HL-60 (cell line): Measurements from ENCODE around the gene PIP4K2A.
"Not testable (repeated sequence)": the region's sequence is repeated elsewhere in the genome, so short reads cannot be mapped to it uniquely, and the experiment has no call there.

Source experiments
- DNase-seq, 2 experiments: peaks; one replicate each; pipeline ENCODE4 v3.0.0-alpha.2; 2010 to 2020; ENCODE audit warnings: low read depth in 1 of 2, low spot score in 1 of 2
- H3K27ac ChIP-seq: fragments of 250-450 bp; sonication (Bioruptor Pico); replicated peaks from 2 replicates; pipeline ENCODE4 v1.5.1; 2020; ENCODE audit warnings: mild to moderate bottlenecking, moderate library complexity
- H3K27me3 ChIP-seq: fragments of 250-450 bp; sonication (Bioruptor Pico); 2 replicates; pipeline ENCODE4 v1.5.1; 2021; ENCODE audit warnings: mild to moderate bottlenecking, moderate library complexity; ENCODE audit not compliant: insufficient read depth, poor library complexity, severe bottlenecking
- H3K4me3 ChIP-seq: replicated peaks from 2 replicates; pipeline ENCODE4 v1.5.1; 2011; ENCODE audit warnings: mild to moderate bottlenecking, control low read depth, low read length; ENCODE audit not compliant: insufficient read depth
- CTCF ChIP-seq: IDR thresholded peaks from one replicate; pipeline ENCODE4 v1.5.1; 2011; ENCODE audit warnings: low read length, control low read depth, inconsistent platforms; ENCODE audit not compliant: insufficient read depth
- GABPA ChIP-seq: IDR thresholded peaks from 2 replicates; pipeline ENCODE4 v1.6.1; 2012; ENCODE audit warnings: low read depth
- POLR2AphosphoS5 ChIP-seq: IDR thresholded peaks from 2 replicates; pipeline ENCODE4 v1.6.1; 2012; ENCODE audit warnings: low read depth
- REST ChIP-seq: IDR thresholded peaks from 2 replicates; pipeline ENCODE4 v1.6.1; 2012; ENCODE audit warnings: low read depth; ENCODE audit not compliant: insufficient replicate concordance
- SPI1 ChIP-seq: IDR thresholded peaks from 2 replicates; pipeline ENCODE4 v1.6.1; 2012; ENCODE audit warnings: low read depth, mild to moderate bottlenecking, borderline replicate concordance

PIP4K2A gene

GRCh38 chr10:22518167-22518724 is 196.1 kb downstream of the PIP4K2A start:
- Histone ChIP-seq H3K4me3 (no peak overlapping the region), H3K27me3 (no peaks in the 10 kb centered on the region), H3K27ac (no peak overlapping the region)
- no peak for DNase-seq
- no peak for TF ChIP-seq POLR2AphosphoS5
- TF ChIP-seq SPI1 = no peak
- no peak for TF ChIP-seq CTCF
- TF ChIP-seq GABPA = no peak
- no peak for TF ChIP-seq REST

GRCh38 chr10:22515009-22515408 is 199.4 kb downstream of the PIP4K2A start:
- H3K27ac ChIP-seq = no peak overlapping the region
- DNase-seq = no peak
- no peak overlapping the region for H3K4me3 ChIP-seq
- H3K27me3 ChIP-seq = no peaks in the 10 kb centered on the region
- no peak for TF ChIP-seq GABPA
- no peak for TF ChIP-seq POLR2AphosphoS5

DNA sequence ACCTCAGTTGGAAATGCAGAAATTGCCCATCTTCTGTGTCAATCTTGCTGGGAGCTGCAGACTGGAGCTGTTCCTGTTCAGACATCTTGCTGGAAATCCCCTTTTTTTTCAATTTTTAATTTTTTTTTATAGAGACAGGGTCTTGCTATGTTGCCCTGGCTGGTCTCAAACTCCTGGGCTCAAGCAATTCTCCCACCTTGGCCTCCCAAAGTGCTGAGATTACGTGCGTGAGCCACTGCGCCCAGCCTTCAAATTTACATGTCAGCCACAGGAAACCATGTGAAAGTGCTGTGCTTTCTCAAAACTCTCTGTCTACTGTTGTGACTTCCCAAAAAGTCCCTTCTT is 200.0 kb downstream of the PIP4K2A start:
- not testable (repeated sequence) for H3K4me3 ChIP-seq, H3K27ac ChIP-seq, DNase-seq, H3K27me3 ChIP-seq

DNA sequence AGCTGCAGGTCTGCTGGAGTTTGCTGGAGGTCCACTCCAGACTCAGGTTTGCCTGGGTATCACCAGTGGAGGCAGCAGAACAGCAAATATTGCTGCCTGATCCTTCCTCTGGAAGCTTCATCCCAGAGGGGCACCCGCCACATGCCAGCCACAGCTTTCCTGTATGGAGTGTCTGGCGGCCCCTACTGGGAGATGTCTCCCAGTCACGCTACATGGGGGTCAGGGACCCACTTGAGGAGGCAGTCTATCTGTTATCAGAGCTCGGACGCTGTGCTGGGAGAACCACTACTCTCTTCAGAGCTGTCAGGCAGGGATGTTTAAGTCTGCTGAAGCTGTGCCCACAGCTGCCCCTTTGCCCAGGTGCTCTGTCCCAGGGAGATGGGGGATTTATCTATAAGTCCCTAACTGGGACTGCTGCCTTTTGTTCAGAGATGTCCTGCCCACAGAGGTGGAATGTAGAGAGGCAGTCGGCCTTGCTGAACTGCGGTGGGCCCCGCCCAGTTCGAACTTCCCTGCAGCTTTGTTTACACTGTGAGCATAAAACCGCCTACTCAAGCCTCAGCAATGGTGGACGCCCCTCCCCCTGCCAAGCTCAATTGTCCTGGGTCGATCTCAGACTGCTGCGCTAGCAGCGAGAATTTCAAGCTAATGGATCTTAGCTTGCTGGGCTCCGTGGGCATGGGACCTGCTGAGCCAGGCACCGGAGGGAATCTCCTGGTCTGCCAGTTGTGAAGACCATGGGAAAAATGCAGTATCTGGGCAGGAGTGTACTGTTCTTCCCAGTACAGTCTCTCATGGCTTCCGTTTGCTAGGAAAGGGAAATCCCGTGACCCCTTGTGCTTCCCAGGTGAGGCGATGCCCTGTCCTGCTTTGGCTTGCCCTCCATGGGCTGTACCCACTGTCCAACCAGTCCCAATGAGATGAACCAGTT is 200.6 kb downstream of the PIP4K2A start:
- not testable (repeated sequence) for H3K27me3 ChIP-seq, DNase-seq, H3K4me3 ChIP-seq, H3K27ac ChIP-seq

DNA sequence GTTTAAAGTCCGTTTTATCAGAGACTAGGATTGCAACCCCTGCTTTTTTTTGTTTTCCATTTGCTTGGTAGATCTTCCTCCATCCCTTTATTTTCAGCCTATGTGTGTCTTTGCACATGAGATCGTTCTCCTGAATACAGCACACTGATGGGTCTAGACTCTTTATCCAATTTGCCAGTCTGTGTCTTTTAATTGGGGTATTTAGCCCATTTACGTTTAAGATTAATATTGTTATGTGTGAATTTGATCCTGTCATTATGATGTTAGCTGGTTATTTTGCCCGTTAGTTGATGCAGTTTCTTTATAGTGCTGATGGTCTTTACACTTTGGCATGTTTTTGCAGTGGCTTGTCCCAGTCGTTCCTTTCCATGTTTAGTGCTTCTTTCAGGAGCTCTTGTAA is 202.4 kb downstream of the PIP4K2A start:
- DNase-seq, H3K4me3 ChIP-seq, H3K27ac ChIP-seq, H3K27me3 ChIP-seq: not testable (repeated sequence)

GRCh38 chr10:22508214-22508613 is 206.2 kb downstream of the PIP4K2A start:
- H3K27me3 ChIP-seq, DNase-seq, H3K4me3 ChIP-seq, H3K27ac ChIP-seq: not testable (repeated sequence)

DNA sequence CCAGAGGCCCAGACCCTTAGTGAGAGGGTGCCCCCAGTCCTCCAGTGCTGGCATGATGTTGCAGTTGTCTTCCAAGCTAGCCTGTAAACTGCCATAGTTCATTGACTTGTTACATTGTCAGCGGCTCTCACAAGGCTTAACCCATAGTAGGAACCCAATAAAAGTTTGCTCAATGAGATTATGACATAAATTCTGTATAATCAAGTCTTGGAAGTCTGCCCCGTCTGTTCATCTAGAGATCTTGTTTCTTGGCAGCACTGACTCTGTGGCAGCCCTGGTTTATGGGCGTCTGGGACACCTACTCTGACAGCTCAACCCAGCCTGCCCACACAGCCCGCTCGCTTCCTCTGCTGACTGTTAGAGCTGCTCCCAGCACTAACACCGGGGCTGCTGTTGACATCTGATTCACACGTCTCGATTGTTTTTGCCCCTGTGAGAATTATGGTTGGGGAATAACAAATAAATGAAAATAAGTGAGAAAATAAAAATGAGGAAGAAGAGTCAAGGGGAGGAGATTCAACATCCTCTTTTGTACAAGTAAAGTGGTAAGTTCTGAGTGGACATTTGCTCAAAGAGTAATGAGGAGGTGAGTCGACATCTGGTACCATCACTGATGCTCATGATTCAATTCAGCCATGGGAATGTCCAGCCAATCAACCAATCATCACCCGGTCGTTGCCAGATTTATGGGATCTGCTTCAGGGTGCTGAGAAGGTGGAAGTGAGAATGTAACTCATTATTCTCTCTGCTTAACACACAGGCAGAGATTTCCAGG is 208.3 kb downstream of the PIP4K2A start:
- no peak for DNase-seq
- Histone ChIP-seq H3K27me3 (no peaks in the 10 kb centered on the region), H3K4me3 (no peak overlapping the region), H3K27ac (no peak overlapping the region)
- TF ChIP-seq POLR2AphosphoS5 (no peak), GABPA (no peak), REST (no peak), SPI1 (no peak), CTCF (no peak)
